SK-N-MC (cell line): ENCODE measurements around the gene FOXO6.

Experiments
- DNase-seq: peaks from one replicate; pipeline ENCODE4 v3.0.0-alpha.2; 2011; ENCODE audit warnings: low read depth, low spot score
- H3K27ac ChIP-seq: fragments of 200-600 bp; sonication (generic); 2 replicates; pipeline ENCODE4 v1.5.1; 2016; ENCODE audit warnings: mixed run types
- H3K36me3 ChIP-seq: fragments of 200-600 bp; sonication (generic); 2 replicates; pipeline ENCODE4 v1.6.1; 2017; ENCODE audit warnings: antibody characterized with exemption, low read length, mixed read lengths; ENCODE audit not compliant: insufficient read depth
- H3K4me3 ChIP-seq: fragments of 200-600 bp; sonication (generic); 2 replicates; pipeline ENCODE4 v1.5.1; 2016
- H3K9ac ChIP-seq: fragments of 200-600 bp; sonication (generic); 2 replicates; pipeline ENCODE4 v1.8.0; 2017; ENCODE audit warnings: mixed run types, mixed read lengths; ENCODE audit not compliant: insufficient read length
- H3K9me3 ChIP-seq: fragments of 200-600 bp; sonication (generic); 2 replicates; pipeline ENCODE4 v1.6.1; 2017; ENCODE audit warnings: low read depth, mild to moderate bottlenecking, antibody characterized with exemption, low read length, moderate library complexity, mixed read lengths
- EZH2 ChIP-seq: fragments of 200-600 bp; sonication (generic); IDR thresholded peaks from one replicate; pipeline ENCODE4 v1.6.1; 2017; ENCODE audit warnings: antibody characterized with exemption
- FOXP2 ChIP-seq: optimal IDR thresholded peaks from 2 replicates; pipeline ENCODE3; 2011; ENCODE audit warnings: mild to moderate bottlenecking, moderate library complexity; ENCODE audit not compliant: insufficient read depth; ENCODE audit errors: extremely low read length, control extremely low read depth
- POLR2AphosphoS5 ChIP-seq: IDR thresholded peaks from 2 replicates; pipeline ENCODE4 v1.6.1; 2012; ENCODE audit warnings: mild to moderate bottlenecking, low read depth, low read length, borderline replicate concordance

The FOXO6 gene

GRCh38 chr1:41426201-41426890 is 65.1 kb downstream of the FOXO6 start:
- TF ChIP-seq EZH2 (no peak), FOXP2 (no peak), POLR2AphosphoS5 (no peak)
- H3K9ac ChIP-seq: no peak overlapping the region
- no peaks in the 10 kb centered on the region for H3K36me3 ChIP-seq
- H3K9me3 ChIP-seq: no peaks in the 10 kb centered on the region
- H3K27ac ChIP-seq: no peak overlapping the region
- no peak for DNase-seq
- no peak overlapping the region for H3K4me3 ChIP-seq

GRCh38 chr1:41427122-41427913 is 66.1 kb downstream of the FOXO6 start:
- no peaks in the 10 kb centered on the region for H3K9me3 ChIP-seq
- H3K9ac ChIP-seq: no peak overlapping the region
- TF ChIP-seq FOXP2 (no peak), EZH2 (no peak), POLR2AphosphoS5 (no peak)
- H3K27ac ChIP-seq: no peak overlapping the region
- no peak for DNase-seq
- H3K36me3 ChIP-seq: no peaks in the 10 kb centered on the region
- no peak overlapping the region for H3K4me3 ChIP-seq

GRCh38 chr1:41427916-41428737 is 66.9 kb downstream of the FOXO6 start:
- H3K9ac ChIP-seq: no peak overlapping the region
- no peak for TF ChIP-seq FOXP2
- TF ChIP-seq POLR2AphosphoS5: no peak
- no peak for TF ChIP-seq EZH2
- DNase-seq: no peak

GRCh38 chr1:41428738-41429640 is 67.8 kb downstream of the FOXO6 start:
- TF ChIP-seq EZH2 (no peak), FOXP2 (no peak), POLR2AphosphoS5 (no peak)
- H3K9ac ChIP-seq: no peak overlapping the region
- H3K4me3 ChIP-seq: no peak overlapping the region
- no peak overlapping the region for H3K27ac ChIP-seq
- H3K9me3 ChIP-seq: no peaks in the 10 kb centered on the region
- DNase-seq: no peak
- H3K36me3 ChIP-seq: no peaks in the 10 kb centered on the region

More at GRCh38 chr1:41427916-41428737, 66.9 kb downstream of the FOXO6 start:
- H3K9me3 ChIP-seq: no peaks in the 10 kb centered on the region
- no peak overlapping the region for H3K4me3 ChIP-seq
- H3K36me3 ChIP-seq: no peaks in the 10 kb centered on the region
- H3K27ac ChIP-seq: no peak overlapping the region

- Histone ChIP-seq H3K4me3 (no peak overlapping the region), H3K9ac (no peak overlapping the region), H3K36me3 (no peaks in the 10 kb centered on the region), H3K9me3 (no peaks in the 10 kb centered on the region), H3K27ac (no peak overlapping the region)
- DNase-seq: no peak
- TF ChIP-seq EZH2 (no peak), FOXP2 (no peak), POLR2AphosphoS5 (no peak)
These were observed 68.4 kb downstream of the FOXO6 start for GRCh38 chr1:41429641-41430035.

- Histone ChIP-seq H3K9me3 (no peaks in the 10 kb centered on the region), H3K9ac (no peak overlapping the region), H3K36me3 (no peaks in the 10 kb centered on the region), H3K4me3 (no peak overlapping the region), H3K27ac (no peak overlapping the region)
- no peak for TF ChIP-seq EZH2
- TF ChIP-seq FOXP2: no peak
- no peak for TF ChIP-seq POLR2AphosphoS5
- DNase-seq: no peak
These were observed 68.8 kb downstream of the FOXO6 start for GRCh38 chr1:41430069-41430468.

GRCh38 chr1:41430582-41430981 is 69.3 kb downstream of the FOXO6 start:
- no peak overlapping the region for H3K4me3 ChIP-seq
- DNase-seq: no peak
- no peaks in the 10 kb centered on the region for H3K9me3 ChIP-seq
- TF ChIP-seq POLR2AphosphoS5 (no peak), FOXP2 (no peak), EZH2 (no peak)
- no peak overlapping the region for H3K27ac ChIP-seq
- H3K9ac ChIP-seq: no peak overlapping the region
- no peaks in the 10 kb centered on the region for H3K36me3 ChIP-seq
